GM23338 (cell line): ENCODE measurements around the gene MAPK14. TPM values are rescaled to one million over a fixed set of nuclear protein-coding genes. Genes with fewer than 3 reads are reported as not detected.
"Not testable (repeated sequence)": the region's sequence is repeated elsewhere in the genome, so short reads cannot be mapped to it uniquely, and the experiment has no call there.

ENCODE experiments used
- ATAC-seq: fragments of 200-7000 bp; cut with Tn5 transposase; 3 replicates; pipeline ENCODE4 v1.9.1; 2020
- DNase-seq: peaks from one replicate; pipeline ENCODE4 v3.0.0-alpha.2; 2015; ENCODE audit warnings: low spot score
- H2AFZ ChIP-seq: fragments of 200-600 bp; sonication (generic); 2 replicates; pipeline ENCODE4 v1.8.0; 2016; ENCODE audit warnings: antibody characterized with exemption, mild to moderate bottlenecking, moderate library complexity
- H3F3A ChIP-seq: fragments of 200-600 bp; sonication (generic); replicated peaks from 2 replicates; pipeline ENCODE4 v1.8.0; 2017; ENCODE audit warnings: antibody characterized with exemption, mixed run types, low read depth
- H3K27ac ChIP-seq: fragments of 200-600 bp; sonication (generic); 2 replicates; pipeline ENCODE4 v1.6.1; 2016; ENCODE audit warnings: low read depth
- H3K27me3 ChIP-seq: fragments of 200-600 bp; sonication (generic); 2 replicates; pipeline ENCODE4 v1.8.0; 2016; ENCODE audit warnings: mild to moderate bottlenecking, mixed run types, moderate library complexity; ENCODE audit not compliant: insufficient read depth
- H3K36me3 ChIP-seq: fragments of 200-600 bp; sonication (generic); 2 replicates; pipeline ENCODE4 v1.8.0; 2016; ENCODE audit warnings: mild to moderate bottlenecking; ENCODE audit not compliant: insufficient read depth
- H3K4me1 ChIP-seq: fragments of 200-600 bp; sonication (generic); 2 replicates; pipeline ENCODE4 v1.8.0; 2016; ENCODE audit warnings: mild to moderate bottlenecking, moderate library complexity; ENCODE audit not compliant: insufficient read depth
- H3K4me2 ChIP-seq: fragments of 200-600 bp; sonication (generic); 2 replicates; pipeline ENCODE4 v1.7.1; 2017; ENCODE audit warnings: mixed run types
- H3K4me3 ChIP-seq: fragments of 200-600 bp; sonication (generic); 2 replicates; pipeline ENCODE4 v1.6.1; 2016; ENCODE audit warnings: mixed run types
- H3K79me2 ChIP-seq: fragments of 200-600 bp; sonication (generic); replicated peaks from 2 replicates; pipeline ENCODE4 v1.8.0; 2017; ENCODE audit warnings: mild to moderate bottlenecking; ENCODE audit not compliant: insufficient read depth
- H3K9me2 ChIP-seq: fragments of 200-600 bp; sonication (generic); 2 replicates; pipeline ENCODE4 v1.8.0; 2017; ENCODE audit not compliant: insufficient read depth
- H4K20me1 ChIP-seq: fragments of 200-600 bp; sonication (generic); replicated peaks from 2 replicates; pipeline ENCODE4 v1.8.0; 2017; ENCODE audit warnings: mild to moderate bottlenecking; ENCODE audit not compliant: insufficient read depth
- H3K27ac Mint-ChIP-seq: 2 replicates; pipeline ENCODE4 v1.8.0; 2020; ENCODE audit warnings: inconsistent platforms, mild to moderate bottlenecking, moderate library complexity, mixed read lengths
- H3K27me3 Mint-ChIP-seq: 3 replicates; pipeline ENCODE4 v1.8.0; 2022; ENCODE audit warnings: low read depth, mild to moderate bottlenecking, moderate library complexity, mixed read lengths, inconsistent platforms; ENCODE audit not compliant: insufficient read depth, poor library complexity
- H3K36me3 Mint-ChIP-seq: 3 replicates; pipeline ENCODE4 v1.8.0; 2021; ENCODE audit warnings: low read depth, mild to moderate bottlenecking, inconsistent platforms, moderate library complexity, mixed read lengths
- H3K4me1 Mint-ChIP-seq: 3 replicates; pipeline ENCODE4 v1.8.0; 2020; ENCODE audit warnings: mild to moderate bottlenecking, inconsistent platforms, mixed read lengths
- H3K4me3 Mint-ChIP-seq: 3 replicates; pipeline ENCODE4 v1.8.0; 2021; ENCODE audit warnings: moderate library complexity, mild to moderate bottlenecking, inconsistent platforms, mixed read lengths
- H3K9me3 Mint-ChIP-seq: 3 replicates; pipeline ENCODE4 v1.8.0; 2020; ENCODE audit warnings: moderate library complexity, mild to moderate bottlenecking, inconsistent platforms, mixed read lengths
- ETS1 ChIP-seq: IDR thresholded peaks from 2 replicates; pipeline ENCODE4 v1.6.1; 2016; ENCODE audit warnings: antibody characterized with exemption
- EZH2 ChIP-seq: fragments of 200-600 bp; sonication (generic); IDR thresholded peaks from one replicate; pipeline ENCODE4 v1.8.0; 2017; ENCODE audit warnings: antibody characterized with exemption, mild to moderate bottlenecking, low read depth; ENCODE audit not compliant: unreplicated experiment
- EZH2phosphoT487 ChIP-seq: fragments of 200-600 bp; sonication (generic); IDR thresholded peaks from one replicate; pipeline ENCODE4 v1.8.1; 2018; ENCODE audit warnings: antibody characterized with exemption; ENCODE audit not compliant: unreplicated experiment
- JUNB ChIP-seq: IDR thresholded peaks from one replicate; pipeline ENCODE4 v1.6.1; 2016; ENCODE audit warnings: antibody characterized with exemption; ENCODE audit not compliant: unreplicated experiment
- NANOG ChIP-seq: IDR thresholded peaks from 2 replicates; pipeline ENCODE4 v1.6.1; 2016; ENCODE audit warnings: antibody characterized with exemption, borderline replicate concordance
- POLR2AphosphoS5 ChIP-seq: IDR thresholded peaks from 2 replicates; pipeline ENCODE4 v1.6.1; 2016; ENCODE audit warnings: antibody characterized with exemption, low read depth
- REST ChIP-seq: IDR thresholded peaks from one replicate; pipeline ENCODE4 v1.6.1; 2018; ENCODE audit warnings: antibody characterized with exemption; ENCODE audit not compliant: unreplicated experiment
- STAT1 ChIP-seq: IDR thresholded peaks from one replicate; pipeline ENCODE4 v1.6.1; 2016; ENCODE audit warnings: antibody characterized with exemption; ENCODE audit not compliant: unreplicated experiment
- ZNF114 ChIP-seq: fragments of 250-450 bp; sonication (Bioruptor Pico); IDR thresholded peaks from 2 replicates; pipeline ENCODE4 v1.5.0; 2020; ENCODE audit warnings: mild to moderate bottlenecking, moderate library complexity
- ZNF331 ChIP-seq: fragments of 250-450 bp; sonication (Bioruptor Pico); IDR thresholded peaks from 2 replicates; pipeline ENCODE4 v1.5.0; 2020; ENCODE audit warnings: low read depth, mild to moderate bottlenecking, moderate library complexity
- ZNF462 ChIP-seq: fragments of 250-450 bp; sonication (Bioruptor Pico); IDR thresholded peaks from 2 replicates; pipeline ENCODE4 v1.5.0; 2020; ENCODE audit warnings: mild to moderate bottlenecking, moderate library complexity
- polyA plus RNA-seq: library from polyadenylated mRNA; unstranded; fragments of >200 nt; fragmentation: Nextera tagmentation; extraction: Ambion mirVana; gene quantifications from 2 replicates; pipeline ENCODE4 v1.2.1, GENCODE V29; 2016
- total RNA-seq: library from RNA; depleted of rRNA; stranded (reverse); fragments of >200 nt; shearing (Covaris generic); gene quantifications from 2 replicates; pipeline ENCODE4 v1.2.3, GENCODE V29; 2014

Gene MAPK14
- total and polyA plus RNA-seq, 2 experiments from 2014 or later: 8.8 to 44.5 TPM

GRCh38 chr6:35980126-35980525 is 47.5 kb upstream of the MAPK14 start:
- H3K27me3 Mint-ChIP-seq, H3K4me3 ChIP-seq, H3K4me1 ChIP-seq, H3K4me3 Mint-ChIP-seq, H3K79me2 ChIP-seq, H3K4me1 Mint-ChIP-seq, H3K4me2 ChIP-seq, H3F3A ChIP-seq, H3K36me3 Mint-ChIP-seq, H3K27ac ChIP-seq, H4K20me1 ChIP-seq, H3K9me2 ChIP-seq, DNase-seq, ATAC-seq, H3K27ac Mint-ChIP-seq, H3K27me3 ChIP-seq, H3K9me3 Mint-ChIP-seq, H3K36me3 ChIP-seq, H2AFZ ChIP-seq: not testable (repeated sequence)

- peaks cover 1% of the 10 kb centered on the region for H3K27me3 Mint-ChIP-seq
- H3K4me1 Mint-ChIP-seq: peaks cover 9% of the 10 kb centered on the region
- TF ChIP-seq NANOG: no peak
- no peak for TF ChIP-seq ZNF114 (CRISPR knock-in tag)
- no peak for TF ChIP-seq POLR2AphosphoS5
- TF ChIP-seq EZH2phosphoT487: no peak
- no peak for TF ChIP-seq REST
- no peak for TF ChIP-seq JUNB
- TF ChIP-seq ZNF462: no peak
- no peak for TF ChIP-seq ETS1
- no peak for TF ChIP-seq STAT1
- no peak for TF ChIP-seq EZH2
- TF ChIP-seq ZNF331: no peak
These were observed 46.5 kb upstream of the MAPK14 start for GRCh38 chr6:35980991-35981645.

More at GRCh38 chr6:35980991-35981645, 46.5 kb upstream of the MAPK14 start:
- no peaks in the 10 kb centered on the region for H4K20me1 ChIP-seq
- Mint-ChIP-seq H3K4me3 (no peak overlapping the region), H3K27ac (no peak overlapping the region), H3K9me3 (no peaks in the 10 kb centered on the region), H3K36me3 (no peaks in the 10 kb centered on the region)
- ATAC-seq (no peak), DNase-seq (no peak)
- no peaks in the 10 kb centered on the region for H3K9me2 ChIP-seq
- no peaks in the 10 kb centered on the region for H3F3A ChIP-seq
- H3K79me2 ChIP-seq: no peaks in the 10 kb centered on the region
- no peak overlapping the region for H3K4me3 ChIP-seq
- H3K27ac ChIP-seq: no peak overlapping the region
- no peaks in the 10 kb centered on the region for H3K27me3 ChIP-seq
- H2AFZ ChIP-seq: no peak overlapping the region; the same call in 1 of the 2 replicates
- peaks cover 8% of the 10 kb centered on the region for H3K4me1 ChIP-seq
- H3K4me2 ChIP-seq: no peak overlapping the region
- H3K36me3 ChIP-seq: no peaks in the 10 kb centered on the region
